Esophagus muscularis mucosa (tissue), 4 donors: ENCODE results near the gene CCDC63. TPM values are rescaled to one million over a fixed set of nuclear protein-coding genes. Genes with fewer than 3 reads are reported as not detected.

Experiments
- DNase-seq: peaks from one replicate; pipeline ENCODE4 v3.0.0-alpha.2; 2017; ENCODE audit errors: extremely low spot score
- H3K27ac ChIP-seq, 4 donors: fragments of 200-600 bp; sonication (generic); replicated peaks in 1 of 4; 1 replicate in 3 of 4; 2 replicates in 1 of 4; pipeline ENCODE4 v1.5.1; 2016 to 2019; ENCODE audit warnings: mild to moderate bottlenecking in 1 of 4
- H3K27me3 ChIP-seq, 4 donors: fragments of 200-600 bp; sonication (generic); one replicate each; pipeline versions ENCODE4 v1.5.1 to v1.6.0; 2016 to 2019
- H3K36me3 ChIP-seq, 4 donors: fragments of 200-600 bp; sonication (generic); one replicate each; pipeline ENCODE4 v1.5.1; 2016 to 2019
- H3K4me1 ChIP-seq, 4 donors: fragments of 200-600 bp; sonication (generic); one replicate each; pipeline ENCODE4 v1.5.1; 2016 to 2019
- H3K4me3 ChIP-seq, 4 donors: fragments of 200-600 bp; sonication (generic); 1 replicate in 2 of 4; 2 replicates in 2 of 4; pipeline ENCODE4 v1.5.1; 2016 to 2019; ENCODE audit warnings: mild to moderate bottlenecking in 4 of 4, moderate library complexity in 1 of 4
- H3K9me3 ChIP-seq, 4 donors: fragments of 200-600 bp; sonication (generic); 1 replicate in 3 of 4; 2 replicates in 1 of 4; pipeline ENCODE4 v1.5.1; 2016 to 2019
- EP300 ChIP-seq: sonication (generic); formaldehyde crosslinking; IDR thresholded peaks from one replicate; pipeline ENCODE4 v1.6.1; 2017; ENCODE audit warnings: antibody characterized with exemption
- POLR2A ChIP-seq: fragments of 450-650 bp; IDR thresholded peaks from one replicate; pipeline ENCODE4 v1.6.1; 2017; ENCODE audit warnings: antibody characterized with exemption, moderate library complexity, mild to moderate bottlenecking, low read depth
- POLR2AphosphoS5 ChIP-seq, 2 donors: sonication (generic); formaldehyde crosslinking; IDR thresholded peaks; one replicate each; pipeline ENCODE4 v1.6.1; 2017; ENCODE audit warnings: antibody characterized with exemption in 2 of 2
- WGBS: methylation state at CpG from one replicate; pipeline ENCODE4 v1.1.5; 2018; 5-methylcytosine and 5-hydroxymethylcytosine counted together
- intact Hi-C: fragments of 100-400 bp; cut with DNase I; formaldehyde crosslinking; loops from one replicate; pipeline ENCODE4 v1.15.1; 2023
- total RNA-seq, 4 donors: library from RNA; depleted of rRNA; stranded (reverse); fragments of >200 nt; gene quantifications; one replicate each; pipeline versions ENCODE4 v1.1.0 to v1.2.1, GENCODE V29; 2016
- TF ChIP-seq, protein P1 (sequence below), 3 experiments: fragments of 200-600 bp in 2 of 3; fragments of 450-650 bp in 1 of 3; sonication (generic) in 2 of 3; IDR thresholded peaks; one replicate each; pipeline ENCODE4 v1.5.1; 2017 to 2019; ENCODE audit warnings: antibody characterized with exemption in 3 of 3, mild to moderate bottlenecking in 2 of 3, moderate library complexity in 1 of 3

Gene CCDC63
- total RNA-seq, 4 donors from 2014 or later, result not detected

- peaks cover 0 to 17% (median 5%) of the 10 kb centered on the region in 4 donors for H3K4me1 ChIP-seq
- H3K27ac ChIP-seq, result no peak overlapping the region
- no peaks in the 10 kb centered on the region for H3K9me3 ChIP-seq
- DNase-seq, result no peak
- no peaks in the 10 kb centered on the region for H3K36me3 ChIP-seq
- TF ChIP-seq EP300, result no peak
- TF ChIP-seq, protein P1, sequence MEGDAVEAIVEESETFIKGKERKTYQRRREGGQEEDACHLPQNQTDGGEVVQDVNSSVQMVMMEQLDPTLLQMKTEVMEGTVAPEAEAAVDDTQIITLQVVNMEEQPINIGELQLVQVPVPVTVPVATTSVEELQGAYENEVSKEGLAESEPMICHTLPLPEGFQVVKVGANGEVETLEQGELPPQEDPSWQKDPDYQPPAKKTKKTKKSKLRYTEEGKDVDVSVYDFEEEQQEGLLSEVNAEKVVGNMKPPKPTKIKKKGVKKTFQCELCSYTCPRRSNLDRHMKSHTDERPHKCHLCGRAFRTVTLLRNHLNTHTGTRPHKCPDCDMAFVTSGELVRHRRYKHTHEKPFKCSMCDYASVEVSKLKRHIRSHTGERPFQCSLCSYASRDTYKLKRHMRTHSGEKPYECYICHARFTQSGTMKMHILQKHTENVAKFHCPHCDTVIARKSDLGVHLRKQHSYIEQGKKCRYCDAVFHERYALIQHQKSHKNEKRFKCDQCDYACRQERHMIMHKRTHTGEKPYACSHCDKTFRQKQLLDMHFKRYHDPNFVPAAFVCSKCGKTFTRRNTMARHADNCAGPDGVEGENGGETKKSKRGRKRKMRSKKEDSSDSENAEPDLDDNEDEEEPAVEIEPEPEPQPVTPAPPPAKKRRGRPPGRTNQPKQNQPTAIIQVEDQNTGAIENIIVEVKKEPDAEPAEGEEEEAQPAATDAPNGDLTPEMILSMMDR (IDR thresholded peaks at IDR 0.05), result no peak
- no peak for TF ChIP-seq POLR2A
- no peak for TF ChIP-seq POLR2AphosphoS5 (IDR thresholded peaks at IDR 0.05)
- no peaks in the 10 kb centered on the region for H3K27me3 ChIP-seq
- no peak overlapping the region for H3K4me3 ChIP-seq
- intact Hi-C loops, result no loop called here
Observed at GRCh38 chr12:110874781-110875180, 28.0 kb downstream of the CCDC63 start.

DNA sequence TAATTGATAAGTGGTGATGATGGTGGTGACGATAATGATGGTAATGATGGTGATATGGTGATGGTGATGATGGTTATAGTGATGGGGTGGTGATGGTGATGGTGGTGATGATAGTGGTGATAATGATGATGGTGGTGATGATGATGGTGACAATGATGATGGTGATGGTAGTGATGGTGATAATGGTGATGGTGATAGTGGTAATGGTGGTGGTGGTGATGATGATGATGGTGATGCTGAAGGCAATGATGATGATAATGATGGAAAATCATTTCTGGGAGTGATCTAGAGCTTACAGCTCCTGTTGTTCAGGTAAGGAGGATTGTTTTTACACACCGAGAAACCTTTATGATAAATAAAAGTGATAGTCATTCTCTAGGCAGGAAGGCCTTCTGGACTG lies 33.9 kb downstream of the CCDC63 start:
- Histone ChIP-seq H3K4me3 (no peak overlapping the region), H3K27me3 (no peaks in the 10 kb centered on the region), H3K27ac (no peak overlapping the region), H3K9me3 (no peaks in the 10 kb centered on the region), H3K4me1 (peaks cover 5 to 17% (median 6%) of the 10 kb centered on the region in 4 donors), H3K36me3 (no peaks in the 10 kb centered on the region)
- TF ChIP-seq, protein P1 (IDR thresholded peaks at IDR 0.05), result no peak
- TF ChIP-seq EP300, result no peak
- TF ChIP-seq POLR2AphosphoS5 (IDR thresholded peaks at IDR 0.05), result no peak
- no peak for TF ChIP-seq POLR2A
- intact Hi-C loops, result loop anchor here (5.0 to 10.0 kb wide), 4 partner anchors 33 to 426 kb away; partner anchors contain the start of genes ARPC3, CCDC63 and TCTN1
- 86% methylated on average over 2 of the region's 2 CpGs for WGBS
- DNase-seq, result no peak

DNA sequence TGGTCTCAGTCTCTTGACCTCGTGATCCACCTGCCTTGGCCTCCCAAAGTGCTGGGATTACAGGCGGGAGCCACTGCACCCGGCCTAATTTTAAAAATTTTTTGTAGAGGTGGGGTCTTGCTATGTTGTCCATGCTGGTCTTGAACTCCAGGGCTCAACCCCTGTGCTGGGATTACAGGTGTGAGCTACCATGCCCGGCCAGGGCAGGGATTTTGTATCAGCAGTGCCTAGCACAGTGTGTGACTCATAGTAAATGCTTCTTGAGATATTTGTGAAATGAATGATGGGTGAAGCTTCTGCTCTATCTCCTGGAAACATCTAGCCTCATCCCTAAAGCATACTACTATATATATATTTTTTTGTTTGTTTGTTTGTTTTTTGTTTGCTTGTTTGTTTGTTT lies 36.5 kb downstream of the CCDC63 start:
- TF ChIP-seq, protein P1 (IDR thresholded peaks at IDR 0.05), result no peak
- TF ChIP-seq POLR2AphosphoS5 (IDR thresholded peaks at IDR 0.05) (no peak), POLR2A (no peak), EP300 (no peak)
- Histone ChIP-seq H3K4me3 (no peak overlapping the region), H3K4me1 (peaks cover 3 to 17% (median 10%) of the 10 kb centered on the region in 4 donors), H3K36me3 (no peaks in the 10 kb centered on the region), H3K27me3 (no peaks in the 10 kb centered on the region), H3K9me3 (no peaks in the 10 kb centered on the region), H3K27ac (no peak overlapping the region)
- intact Hi-C loops, result loop anchor here (5.0 to 10.0 kb wide), 4 partner anchors 36 to 428 kb away; partner anchors contain the start of genes ARPC3, CCDC63 and TCTN1
- no peak for DNase-seq
- 91% methylated on average over 4 of the region's 4 CpGs for WGBS

- H3K27ac ChIP-seq, result no peak overlapping the region
- H3K4me3 ChIP-seq, result no peak overlapping the region
- H3K4me1 ChIP-seq, result peaks cover 3 to 12% (median 6%) of the 10 kb centered on the region in 4 donors
- intact Hi-C loops, result loop anchor here (5.0 to 10.0 kb wide), 4 partner anchors 143 to 430 kb away; partner anchors contain the start of genes ARPC3, PPP1CC and TCTN1
- no peaks in the 10 kb centered on the region for H3K9me3 ChIP-seq
- no peak for DNase-seq
- TF ChIP-seq POLR2AphosphoS5 (IDR thresholded peaks at IDR 0.05), result no peak
- TF ChIP-seq POLR2A, result no peak
- no peak for TF ChIP-seq EP300
- TF ChIP-seq, protein P1 (IDR thresholded peaks at IDR 0.05), result no peak
- H3K36me3 ChIP-seq, result no peaks in the 10 kb centered on the region
- WGBS, result 79% methylated on average over 6 of the region's 6 CpGs
- no peaks in the 10 kb centered on the region for H3K27me3 ChIP-seq
Observed at GRCh38 chr12:110885152-110885840, 38.5 kb downstream of the CCDC63 start.
